K562 (cell line): ENCODE measurements around the gene INTS1. TPM values are rescaled to one million over a fixed set of nuclear protein-coding genes. Genes with fewer than 3 reads are reported as not detected.
A peak's percentile ranks its signal among the peaks of the same experiment; 100 is the strongest.

ENCODE experiments used
- ATAC-seq: fragments of 200-7000 bp; cut with Tn5 transposase; 3 replicates; pipeline ENCODE4 v1.9.1; 2020; ENCODE audit warnings: moderate library complexity
- BruUV-seq: library from RNA; stranded (reverse); fragments of 400-500 nt; replicated peaks from 2 replicates; lab custom pipeline; 2021; lab: Mats Ljungman, UMichigan
- CTCF ChIA-PET: fragments of 300-600 bp; formaldehyde crosslinking; extraction: SDS; loops from one replicate; lab custom pipeline; 2021; ENCODE audit warnings: low intra/inter-chr PET ratio; lab: Yijun Ruan, JAX
- POLR2A ChIA-PET: fragments of 300-600, 350-650 bp; sonication (Branson Sonifier 250); formaldehyde crosslinking; extraction: SDS; loops from one replicate; lab custom pipeline; 2021; ENCODE audit warnings: antibody characterized with exemption, inconsistent platforms; lab: Yijun Ruan, JAX
- DNase-seq, 4 experiments: peaks; one replicate each; pipeline versions ENCODE4 v3.0.0 to v3.0.0-alpha.2; 2011 to 2018; ENCODE audit warnings: low spot score in 3 of 4, mixed read lengths in 3 of 4; ENCODE audit errors: extremely low read depth in 1 of 4
- FAIRE-seq: peaks from 2 replicates; lab custom pipeline; 2011; peaks lifted over from hg19 to GRCh38; lab: Jason Lieb, UNC
- H2AFZ ChIP-seq: 2 replicates; pipeline ENCODE4 v1.6.0; 2011; ENCODE audit warnings: low read depth, low read length, control low read depth, inconsistent platforms
- H3K27ac ChIP-seq: fragments of 200-600 bp; 3 replicates; pipeline ENCODE4 v1.8.0; 2011; ENCODE audit warnings: low read depth, mild to moderate bottlenecking, control low read depth, inconsistent platforms, low read length, moderate library complexity, mixed read lengths; ENCODE audit errors: extremely low read depth
- H3K27me3 ChIP-seq, 2 experiments: fragments of 300-600 bp in 1 of 2; 2 replicates in 1 of 2; 3 replicates in 1 of 2; pipeline versions ENCODE4 v1.6.0 to v1.8.0; 2011; ENCODE audit warnings: inconsistent platforms in 2 of 2, low read length in 2 of 2, mild to moderate bottlenecking in 1 of 2, mixed read lengths in 1 of 2, moderate library complexity in 1 of 2; ENCODE audit not compliant: control insufficient read depth in 2 of 2, insufficient read depth in 2 of 2
- H3K36me3 ChIP-seq: fragments of 300-600 bp; 3 replicates; pipeline ENCODE4 v1.8.0; 2011; ENCODE audit warnings: mild to moderate bottlenecking, low read length, inconsistent platforms; ENCODE audit not compliant: control insufficient read depth, insufficient read depth
- H3K4me1 ChIP-seq, 2 experiments: fragments of 200-600 bp in 1 of 2; replicated peaks in 1 of 2; 2 replicates in 1 of 2; 3 replicates in 1 of 2; pipeline versions ENCODE4 v1.5.1 to v1.8.0; 2011; ENCODE audit warnings: inconsistent platforms in 2 of 2, low read length in 2 of 2, mild to moderate bottlenecking in 1 of 2, mixed read lengths in 1 of 2, moderate library complexity in 1 of 2; ENCODE audit not compliant: control insufficient read depth in 2 of 2, insufficient read depth in 2 of 2
- H3K4me2 ChIP-seq: 2 replicates; pipeline ENCODE4 v1.6.1; 2011; ENCODE audit warnings: low read length, control low read depth, inconsistent platforms, mixed read lengths; ENCODE audit not compliant: insufficient read depth
- H3K4me3 ChIP-seq: fragments of 200-600 bp; sonication (generic), shearing (Covaris generic); 2 replicates; pipeline ENCODE4 v1.5.1; 2016; ENCODE audit warnings: control low read depth, inconsistent platforms
- H3K79me2 ChIP-seq: fragments of 200-600 bp; 3 replicates; pipeline ENCODE4 v1.8.0; 2011; ENCODE audit warnings: low read length, inconsistent platforms; ENCODE audit not compliant: control insufficient read depth, insufficient read depth
- H3K9ac ChIP-seq, 2 experiments: 2 replicates each; pipeline versions ENCODE4 v1.6.0 to v1.6.1; 2011; ENCODE audit warnings: low read depth in 2 of 2, low read length in 2 of 2, control low read depth in 1 of 2, inconsistent platforms in 1 of 2, mild to moderate bottlenecking in 1 of 2, mixed read lengths in 1 of 2; ENCODE audit not compliant: insufficient read depth in 1 of 2
- H3K9me1 ChIP-seq: one replicate; pipeline ENCODE4 v1.6.0; 2011; ENCODE audit warnings: inconsistent platforms, mild to moderate bottlenecking, low read length, moderate library complexity; ENCODE audit not compliant: control insufficient read depth, insufficient read depth
- H3K9me3 ChIP-seq: replicated peaks from 2 replicates; pipeline ENCODE4 v1.5.1; 2011; ENCODE audit warnings: low read depth, low read length, inconsistent platforms; ENCODE audit not compliant: control insufficient read depth, insufficient read depth
- H4K20me1 ChIP-seq: replicated peaks from 2 replicates; pipeline ENCODE4 v1.6.1; 2011; ENCODE audit warnings: low read length, inconsistent platforms, mixed read lengths; ENCODE audit not compliant: control insufficient read depth, insufficient read depth
- GTF3C2 ChIP-seq: IDR thresholded peaks from 3 replicates; pipeline ENCODE4 v1.6.1; 2011; ENCODE audit warnings: borderline replicate concordance, mild to moderate bottlenecking, moderate library complexity; ENCODE audit not compliant: insufficient read length; ENCODE audit errors: extremely low read depth
- LCOR ChIP-seq: sonication (generic); formaldehyde crosslinking; IDR thresholded peaks from 2 replicates; pipeline ENCODE4 v1.8.0; 2022; ENCODE audit warnings: mild to moderate bottlenecking, missing genetic modification reagents
- MYC ChIP-seq, 2 experiments: fragments of 250-450 bp in 1 of 2; sonication (Bioruptor Pico) in 1 of 2; IDR thresholded peaks; 2 replicates each; pipeline versions ENCODE4 v1.5.1 to v1.6.1; 2012 to 2021; ENCODE audit warnings: low read depth in 2 of 2, borderline replicate concordance in 1 of 2, improper control_type of control experiment in 1 of 2, low read length in 1 of 2, mild to moderate bottlenecking in 1 of 2, moderate library complexity in 1 of 2
- RBM22 ChIP-seq: fragments of 200-400 bp; formaldehyde crosslinking; IDR thresholded peaks from 2 replicates; pipeline ENCODE4 v1.6.1; 2018; ENCODE audit warnings: low read length, low read depth; ENCODE audit not compliant: poor library complexity, severe bottlenecking
- ZFPM2 ChIP-seq: fragments of 250-450 bp; sonication (Bioruptor Pico); IDR thresholded peaks from 2 replicates; pipeline ENCODE4 v1.5.1; 2022; ENCODE audit warnings: mild to moderate bottlenecking
- whole genome bisulfite sequencing: fragments of 100-300 bp; shearing (Covaris generic); methylation state at CpG from one replicate; pipeline ENCODE4 v1.1.6; 2016; ENCODE audit warnings: low coverage, mixed read lengths; ENCODE audit not compliant: insufficient coverage; ENCODE audit errors: missing lambda C conversion rate; 5-methylcytosine and 5-hydroxymethylcytosine counted together
- in situ Hi-C: fragments of 300-500 bp; cut with MboI; formaldehyde crosslinking; loops from 4 replicates; pipeline ENCODE4 v1.15.0; 2018; ENCODE audit warnings: inconsistent platforms, mixed read lengths
- intact Hi-C: fragments of 100-400 bp; cut with micrococcal nuclease; formaldehyde crosslinking; loops from 2 replicates; pipeline ENCODE4 v1.14.2; 2022
- polyA plus RNA-seq, 8 experiments: library from polyadenylated mRNA; depleted of rRNA in 4 of 8; stranded (reverse) in 5 of 8; unstranded in 3 of 8; fragments of >200 nt; fragmentation: Nextera tagmentation in 2 of 8; fragmentation: Illumina TruSeq in 1 of 8; extraction: Ambion mirVana in 2 of 8; extraction: Trizol in 1 of 8; gene quantifications; 2 replicates each; pipeline versions ENCODE4 v1.2.1 to v1.2.3, GENCODE V29; 2011 to 2014; ENCODE audit warnings: inconsistent platforms in 1 of 8, missing spikeins in 1 of 8
- total RNA-seq, 7 experiments: library from RNA; depleted of rRNA in 6 of 7; stranded (reverse); fragments of >200 nt in 6 of 7; fragmentation: Illumina TruSeq in 2 of 7; extraction: Trizol in 2 of 7; gene quantifications; 2 replicates each; pipeline versions ENCODE4 v1.2.1 to v1.2.3, GENCODE V29; 2011 to 2021; ENCODE audit warnings: low replicate concordance in 1 of 7
- TF ChIP-seq, protein P1 (sequence below), 2 experiments: fragments of 450-650 bp in 1 of 2; sonication (generic) in 1 of 2; formaldehyde crosslinking in 1 of 2; IDR thresholded peaks; 2 replicates each; pipeline versions ENCODE4 v1.7.1 to v1.9.0; 2016 to 2022; ENCODE audit warnings: inconsistent platforms in 1 of 2, mild to moderate bottlenecking in 1 of 2, missing genetic modification reagents in 1 of 2

Gene INTS1
- total and polyA plus RNA-seq, 9 of the 15 experiments (the other 6 are each of a cell fraction or from before 2014, with no cell fraction given) = 0.34 to 119 (median 18.5) TPM

GRCh38 chr7:1537535-1538412 lies 33.6 kb upstream of the INTS1 start:
- Histone ChIP-seq H3K79me2 (peaks cover 56% of the 10 kb centered on the region), H3K27me3 (no peaks in the 10 kb centered on the region), H3K4me3 (no peak overlapping the region), H3K36me3 (peaks cover 56% of the 10 kb centered on the region; the same call in 2 of the 3 replicates), H3K4me2 (peak overlapping the region; percentile 45), H3K4me1 (peaks cover 29 to 81% of the 10 kb centered on the region in 2 experiments), H2AFZ (no peak overlapping the region), H3K9me1 (peaks cover 14% of the 10 kb centered on the region), H3K9me3 (no peaks in the 10 kb centered on the region), H3K27ac (peak overlapping the region; percentile 25; the same call in 2 of the 3 replicates), H4K20me1 (peaks cover 46% of the 10 kb centered on the region), H3K9ac (peak overlapping the region in 1 of 2 experiments; percentile 73; a peak in 2 of 4 replicates)
- in situ Hi-C loops = no loop called here
- 25% methylated on average over 36 of the region's 56 CpGs for WGBS
- ChIA-PET POLR2A (interaction anchor here (0.7 to 1.4 kb wide), 2 partner anchors 11 to 13 kb away, joined by 3 to 6 read pairs; no protein-coding TSS in a partner anchor), CTCF (interaction anchor here (1.7 kb wide), 1 partner anchor 34 kb away, joined by 4 read pairs; the partner anchor contains the start of gene INTS1)
- ATAC-seq (peak; percentile 75), DNase-seq (peak; percentile 92 to 98 (median 96)), FAIRE-seq (peak; percentile 100)
- intact Hi-C loops = no loop called here
- no TSS peak for BruUV-seq
- no peak for TF ChIP-seq GTF3C2
- no peak for TF ChIP-seq ZFPM2 (CRISPR knock-in tag)
- TF ChIP-seq RBM22 = peak; percentile 98
- TF ChIP-seq LCOR (CRISPR knock-in tag) = peak; percentile 60
- TF ChIP-seq MYC (IDR thresholded peaks at IDR 0.05; ENCODE audit: low read depth, low read length) = peak; percentile 55
- no peak for TF ChIP-seq MYC (CRISPR knock-in tag; IDR thresholded peaks at IDR 0.05; ENCODE audit: borderline replicate concordance, low read depth)
- TF ChIP-seq, protein P1, sequence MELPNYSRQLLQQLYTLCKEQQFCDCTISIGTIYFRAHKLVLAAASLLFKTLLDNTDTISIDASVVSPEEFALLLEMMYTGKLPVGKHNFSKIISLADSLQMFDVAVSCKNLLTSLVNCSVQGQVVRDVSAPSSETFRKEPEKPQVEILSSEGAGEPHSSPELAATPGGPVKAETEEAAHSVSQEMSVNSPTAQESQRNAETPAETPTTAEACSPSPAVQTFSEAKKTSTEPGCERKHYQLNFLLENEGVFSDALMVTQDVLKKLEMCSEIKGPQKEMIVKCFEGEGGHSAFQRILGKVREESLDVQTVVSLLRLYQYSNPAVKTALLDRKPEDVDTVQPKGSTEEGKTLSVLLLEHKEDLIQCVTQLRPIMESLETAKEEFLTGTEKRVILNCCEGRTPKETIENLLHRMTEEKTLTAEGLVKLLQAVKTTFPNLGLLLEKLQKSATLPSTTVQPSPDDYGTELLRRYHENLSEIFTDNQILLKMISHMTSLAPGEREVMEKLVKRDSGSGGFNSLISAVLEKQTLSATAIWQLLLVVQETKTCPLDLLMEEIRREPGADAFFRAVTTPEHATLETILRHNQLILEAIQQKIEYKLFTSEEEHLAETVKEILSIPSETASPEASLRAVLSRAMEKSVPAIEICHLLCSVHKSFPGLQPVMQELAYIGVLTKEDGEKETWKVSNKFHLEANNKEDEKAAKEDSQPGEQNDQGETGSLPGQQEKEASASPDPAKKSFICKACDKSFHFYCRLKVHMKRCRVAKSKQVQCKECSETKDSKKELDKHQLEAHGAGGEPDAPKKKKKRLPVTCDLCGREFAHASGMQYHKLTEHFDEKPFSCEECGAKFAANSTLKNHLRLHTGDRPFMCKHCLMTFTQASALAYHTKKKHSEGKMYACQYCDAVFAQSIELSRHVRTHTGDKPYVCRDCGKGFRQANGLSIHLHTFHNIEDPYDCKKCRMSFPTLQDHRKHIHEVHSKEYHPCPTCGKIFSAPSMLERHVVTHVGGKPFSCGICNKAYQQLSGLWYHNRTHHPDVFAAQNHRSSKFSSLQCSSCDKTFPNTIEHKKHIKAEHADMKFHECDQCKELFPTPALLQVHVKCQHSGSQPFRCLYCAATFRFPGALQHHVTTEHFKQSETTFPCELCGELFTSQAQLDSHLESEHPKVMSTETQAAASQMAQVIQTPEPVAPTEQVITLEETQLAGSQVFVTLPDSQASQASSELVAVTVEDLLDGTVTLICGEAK (IDR thresholded peaks at IDR 0.05) = peak; percentile 69
- TF ChIP-seq, protein P1 (CRISPR knock-in tag; IDR thresholded peaks at IDR 0.05) = no peak
